DOHH2 (cell line): ENCODE results near the gene PGAP3.

ENCODE experiments used
- CTCF ChIP-seq: fragments of 200-600 bp; sonication (generic); IDR thresholded peaks from one replicate; pipeline ENCODE4 v1.5.1; 2014; ENCODE audit warnings: antibody characterized with exemption, mild to moderate bottlenecking, low read depth, low read length; ENCODE audit not compliant: poor library complexity, severe bottlenecking
- EZH2phosphoT487 ChIP-seq: fragments of 200-600 bp; sonication (generic); IDR thresholded peaks from 2 replicates; pipeline ENCODE4 v1.6.1; 2017; ENCODE audit warnings: borderline replicate concordance, mild to moderate bottlenecking, antibody characterized with exemption, low read length, moderate library complexity, mixed read lengths

GRCh38 chr17:39697961-39698360, 10.1 kb upstream of the PGAP3 start:
- TF ChIP-seq CTCF (no peak), EZH2phosphoT487 (no peak)
